ENCODE data around the gene DLK1. TPM values are rescaled to one million over a fixed set of nuclear protein-coding genes. Genes with fewer than 3 reads are reported as not detected.

DLK1 gene
- total RNA-seq, 1 experiment from 2014 or later: 0.69 TPM

GRCh38 chr14:100695423-100695738 is 31.3 kb upstream of the DLK1 start:
- in situ Hi-C loops (cut with HindIII; ENCODE audit: low pct_unique_long_range_greater_than_20kb, low sequenced_read_pairs): no loop called here
- ChIA-PET POLR2A (no interaction called here), CTCF (no interaction called here)
- DNase-seq (ENCODE audit: low read depth, low spot score) (no peak), ATAC-seq (no peak)
- intact Hi-C loops (cut with micrococcal nuclease; ENCODE audit: unreplicated experiment): no loop called here
- TF ChIP-seq POLR2AphosphoS5 (IDR thresholded peaks at IDR 0.05; ENCODE audit: low read depth, low read length): no peak
- TF ChIP-seq CTCF (IDR thresholded peaks at IDR 0.05): no peak
- TF ChIP-seq TCF7L2 (IDR thresholded peaks at IDR 0.05; ENCODE audit: low read depth, low read length): no peak
- TF ChIP-seq SIN3A (IDR thresholded peaks at IDR 0.05; ENCODE audit: borderline replicate concordance, insufficient read depth, low read depth, low read length): no peak
- H3K27me3 ChIP-seq (ENCODE audit: control insufficient read depth, insufficient read depth, low read length): no peaks in the 10 kb centered on the region
- no peaks in the 10 kb centered on the region for H3K9me3 ChIP-seq (ENCODE audit: control insufficient read depth, insufficient read depth, low read depth, low read length)
- H3K4me3 ChIP-seq (ENCODE audit: low read depth in 2 of 2, low read length in 2 of 2): no peak overlapping the region
- peak overlapping the region; percentile 61; the same call in 1 of the 2 replicates for H3K27ac ChIP-seq (ENCODE audit: low read length)
- H3K36me3 ChIP-seq (ENCODE audit: control insufficient read depth, insufficient read depth, low read length): no peaks in the 10 kb centered on the region
- peaks cover 33% of the 10 kb centered on the region for H3K4me1 ChIP-seq (ENCODE audit: control insufficient read depth, insufficient read depth, low read length)
- no TSS peak for BruUV-seq (replicated peaks)

GRCh38 chr14:100696008-100696407 is 30.7 kb upstream of the DLK1 start:
- DNase-seq (ENCODE audit: low read depth, low spot score): no peak
- Histone ChIP-seq H3K36me3 (ENCODE audit: control insufficient read depth, insufficient read depth, low read length) (no peaks in the 10 kb centered on the region), H3K27me3 (ENCODE audit: control insufficient read depth, insufficient read depth, low read length) (no peaks in the 10 kb centered on the region), H3K4me1 (ENCODE audit: control insufficient read depth, insufficient read depth, low read length) (peaks cover 33% of the 10 kb centered on the region), H3K9me3 (ENCODE audit: control insufficient read depth, insufficient read depth, low read depth, low read length) (no peaks in the 10 kb centered on the region), H3K4me3 (ENCODE audit: low read depth in 2 of 2, low read length in 2 of 2) (no peak overlapping the region), H3K27ac (ENCODE audit: low read length) (0 out of 2 replicates have a peak overlapping the region, but pooled peaks have one; percentile 39)
- no TSS peak for BruUV-seq (replicated peaks)
- no peak for TF ChIP-seq POLR2AphosphoS5 (IDR thresholded peaks at IDR 0.05; ENCODE audit: low read depth, low read length)
- TF ChIP-seq, protein P1, sequence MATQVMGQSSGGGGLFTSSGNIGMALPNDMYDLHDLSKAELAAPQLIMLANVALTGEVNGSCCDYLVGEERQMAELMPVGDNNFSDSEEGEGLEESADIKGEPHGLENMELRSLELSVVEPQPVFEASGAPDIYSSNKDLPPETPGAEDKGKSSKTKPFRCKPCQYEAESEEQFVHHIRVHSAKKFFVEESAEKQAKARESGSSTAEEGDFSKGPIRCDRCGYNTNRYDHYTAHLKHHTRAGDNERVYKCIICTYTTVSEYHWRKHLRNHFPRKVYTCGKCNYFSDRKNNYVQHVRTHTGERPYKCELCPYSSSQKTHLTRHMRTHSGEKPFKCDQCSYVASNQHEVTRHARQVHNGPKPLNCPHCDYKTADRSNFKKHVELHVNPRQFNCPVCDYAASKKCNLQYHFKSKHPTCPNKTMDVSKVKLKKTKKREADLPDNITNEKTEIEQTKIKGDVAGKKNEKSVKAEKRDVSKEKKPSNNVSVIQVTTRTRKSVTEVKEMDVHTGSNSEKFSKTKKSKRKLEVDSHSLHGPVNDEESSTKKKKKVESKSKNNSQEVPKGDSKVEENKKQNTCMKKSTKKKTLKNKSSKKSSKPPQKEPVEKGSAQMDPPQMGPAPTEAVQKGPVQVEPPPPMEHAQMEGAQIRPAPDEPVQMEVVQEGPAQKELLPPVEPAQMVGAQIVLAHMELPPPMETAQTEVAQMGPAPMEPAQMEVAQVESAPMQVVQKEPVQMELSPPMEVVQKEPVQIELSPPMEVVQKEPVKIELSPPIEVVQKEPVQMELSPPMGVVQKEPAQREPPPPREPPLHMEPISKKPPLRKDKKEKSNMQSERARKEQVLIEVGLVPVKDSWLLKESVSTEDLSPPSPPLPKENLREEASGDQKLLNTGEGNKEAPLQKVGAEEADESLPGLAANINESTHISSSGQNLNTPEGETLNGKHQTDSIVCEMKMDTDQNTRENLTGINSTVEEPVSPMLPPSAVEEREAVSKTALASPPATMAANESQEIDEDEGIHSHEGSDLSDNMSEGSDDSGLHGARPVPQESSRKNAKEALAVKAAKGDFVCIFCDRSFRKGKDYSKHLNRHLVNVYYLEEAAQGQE (IDR thresholded peaks at IDR 0.05; ENCODE audit: insufficient read depth in 1 of 2, low read depth in 2 of 2, low read length in 1 of 2): no peak
- intact Hi-C loops (cut with micrococcal nuclease; ENCODE audit: unreplicated experiment) (no loop called here), in situ Hi-C loops (cut with HindIII; ENCODE audit: low pct_unique_long_range_greater_than_20kb, low sequenced_read_pairs) (no loop called here)
- POLR2A ChIA-PET: no interaction called here
- CTCF ChIA-PET: no interaction called here
- no peak for ATAC-seq

- Histone ChIP-seq H3K36me3 (ENCODE audit: control insufficient read depth, insufficient read depth, low read length) (no peaks in the 10 kb centered on the region), H3K4me1 (ENCODE audit: control insufficient read depth, insufficient read depth, low read length) (peaks cover 30% of the 10 kb centered on the region), H3K27me3 (ENCODE audit: control insufficient read depth, insufficient read depth, low read length) (no peaks in the 10 kb centered on the region), H3K9me3 (ENCODE audit: control insufficient read depth, insufficient read depth, low read depth, low read length) (no peaks in the 10 kb centered on the region), H3K27ac (ENCODE audit: low read length) (no peak overlapping the region), H3K4me3 (ENCODE audit: low read depth in 2 of 2, low read length in 2 of 2) (no peak overlapping the region)
- POLR2A ChIA-PET: no interaction called here
- TF ChIP-seq SIN3A (IDR thresholded peaks at IDR 0.05; ENCODE audit: borderline replicate concordance, insufficient read depth, low read depth, low read length) (no peak), POLR2AphosphoS5 (IDR thresholded peaks at IDR 0.05; ENCODE audit: low read depth, low read length) (no peak), CTCF (IDR thresholded peaks at IDR 0.05) (no peak), TCF7L2 (IDR thresholded peaks at IDR 0.05; ENCODE audit: low read depth, low read length) (no peak)
- TF ChIP-seq, protein P1 (IDR thresholded peaks at IDR 0.05; ENCODE audit: insufficient read depth in 1 of 2, low read depth in 2 of 2, low read length in 1 of 2): no peak
- CTCF ChIA-PET: no interaction called here
- intact Hi-C loops (cut with micrococcal nuclease; ENCODE audit: unreplicated experiment): no loop called here
- BruUV-seq (replicated peaks): no TSS peak
- DNase-seq (ENCODE audit: low read depth, low spot score) (no peak), ATAC-seq (no peak)
- in situ Hi-C loops (cut with HindIII; ENCODE audit: low pct_unique_long_range_greater_than_20kb, low sequenced_read_pairs): no loop called here
These were observed 30.1 kb upstream of the DLK1 start for GRCh38 chr14:100696590-100696989.

Data from Panc1 (cell line).